Stimulated activated CD8-positive, alpha-beta memory T cell treated with anti-CD3 and anti-CD28 coated beads, Interleukin-12 subunit alpha, Interleukin-12 subunit beta, amount 100 ng/mL, for 24 hours (primary cell): Measurements from ENCODE around the gene CMTM6.
"Not testable (repeated sequence)": the region's sequence is repeated elsewhere in the genome, so short reads cannot be mapped to it uniquely, and the experiment has no call there.

Experiments
- DNase-seq: peaks from one replicate; pipeline ENCODE4 v3.0.0-alpha.2; 2020; ENCODE audit errors: extremely low read depth

CMTM6 gene, protein sequence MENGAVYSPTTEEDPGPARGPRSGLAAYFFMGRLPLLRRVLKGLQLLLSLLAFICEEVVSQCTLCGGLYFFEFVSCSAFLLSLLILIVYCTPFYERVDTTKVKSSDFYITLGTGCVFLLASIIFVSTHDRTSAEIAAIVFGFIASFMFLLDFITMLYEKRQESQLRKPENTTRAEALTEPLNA

DNA sequence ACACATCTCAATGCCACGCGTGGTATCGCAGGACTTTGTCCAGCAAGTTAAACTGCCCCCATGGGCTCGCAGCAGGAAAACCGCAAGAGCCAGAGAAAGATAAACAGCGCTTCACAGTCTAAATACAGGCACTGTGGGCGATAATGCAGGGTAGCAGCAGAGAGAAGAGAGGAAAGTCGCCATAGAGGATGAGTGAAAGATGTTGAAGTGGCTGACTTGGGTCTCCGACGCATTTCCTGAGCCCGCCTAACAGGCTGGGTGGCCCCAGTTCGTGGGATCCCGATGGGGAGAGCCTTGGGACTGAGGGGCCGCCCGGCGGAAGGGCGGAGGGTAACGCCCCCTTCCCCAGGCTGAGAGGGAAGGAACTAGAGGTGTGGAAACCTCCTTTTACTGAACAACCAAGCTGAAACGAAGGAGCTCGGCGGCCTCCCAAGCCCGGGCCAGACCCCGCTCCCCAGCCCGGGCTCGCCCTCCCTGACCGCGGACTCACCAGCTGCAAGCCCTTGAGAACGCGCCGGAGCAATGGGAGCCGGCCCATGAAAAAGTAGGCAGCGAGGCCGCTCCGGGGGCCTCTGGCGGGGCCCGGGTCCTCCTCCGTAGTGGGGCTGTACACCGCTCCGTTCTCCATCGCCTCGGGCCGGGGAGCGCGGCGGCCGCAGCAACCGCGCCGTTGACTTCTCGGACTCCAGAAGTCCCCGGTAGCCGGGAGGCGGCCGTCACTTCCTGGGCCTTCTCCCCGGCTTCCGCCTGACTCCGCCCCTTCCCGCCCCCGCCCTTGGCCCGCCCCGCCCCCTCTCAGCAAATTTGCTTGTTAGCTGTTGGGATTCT lies at the start of gene CMTM6:
Gene CMTM6, minus strand, starts transcription at position 735 of the 828 bp plus-strand sequence. Its CDS starts 107 bp downstream, at position 628.
- peak; percentile 49 for DNase-seq

DNA sequence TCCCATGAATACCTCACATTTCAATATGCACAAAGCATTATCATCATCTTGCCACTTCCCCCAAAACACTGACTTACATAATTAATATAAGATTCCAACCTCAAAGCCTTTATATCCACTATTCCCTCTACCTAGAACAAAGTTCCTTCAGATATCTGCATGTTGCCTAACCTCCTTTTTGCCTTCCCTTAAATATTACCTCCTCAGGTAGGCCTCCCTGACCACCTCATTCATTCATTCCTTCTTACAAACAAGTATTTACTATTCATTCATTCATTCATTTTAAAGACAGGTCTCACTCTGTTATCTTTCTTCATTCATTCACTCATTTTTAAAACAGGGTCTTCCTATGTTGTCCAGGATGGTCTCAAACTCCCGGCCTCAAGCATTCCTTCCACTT lies 49.4 kb upstream of the CMTM6 start:
- DNase-seq = no peak

GRCh38 chr3:32551496-32551895 lies 48.8 kb upstream of the CMTM6 start:
- no peak for DNase-seq

- DNase-seq = no peak
These were observed 48.4 kb upstream of the CMTM6 start for GRCh38 chr3:32551087-32551486.

GRCh38 chr3:32545305-32545704 lies 42.7 kb upstream of the CMTM6 start:
- no peak for DNase-seq

DNA sequence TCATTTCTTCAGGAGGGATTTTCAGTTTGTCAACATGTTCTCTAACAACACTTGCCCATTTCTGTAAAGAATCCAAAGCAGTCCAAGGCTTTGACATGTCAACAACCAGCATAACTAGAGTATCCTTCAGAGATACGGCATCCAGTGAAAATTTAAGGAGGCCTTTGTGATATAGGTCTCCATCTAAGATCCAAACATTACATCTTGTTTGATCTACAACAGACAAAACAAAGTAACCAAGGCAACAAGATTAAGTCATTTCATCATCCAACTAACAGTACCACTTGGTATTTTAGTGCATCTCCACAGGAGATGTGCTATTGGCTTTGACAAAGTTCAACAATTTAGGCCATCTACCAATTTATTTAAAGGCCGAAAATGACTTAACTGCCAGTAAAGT lies 42.2 kb upstream of the CMTM6 start:
- no peak for DNase-seq

- DNase-seq = no peak
These were observed 40.2 kb upstream of the CMTM6 start for GRCh38 chr3:32542807-32543206.

DNA sequence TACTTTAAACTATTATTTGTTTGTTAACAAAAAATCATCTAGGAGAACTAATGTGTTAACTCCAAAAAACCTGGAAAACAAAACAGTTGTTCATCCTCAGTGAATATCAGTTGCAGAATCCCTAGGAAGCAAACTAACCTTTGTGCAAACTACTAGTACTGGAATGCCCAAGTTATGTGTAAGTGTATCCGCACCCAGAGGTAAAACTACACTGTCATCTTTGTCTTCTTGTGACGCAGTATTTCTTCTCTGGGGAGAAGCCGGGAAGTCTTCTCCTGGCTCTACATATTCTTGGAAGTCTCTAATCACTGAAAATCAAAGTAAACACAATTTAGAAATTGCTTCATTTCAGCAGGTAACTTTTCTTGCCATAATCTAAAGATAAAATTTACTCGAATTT lies 38.2 kb upstream of the CMTM6 start:
- DNase-seq = no peak

- no peak for DNase-seq
These were observed 29.8 kb upstream of the CMTM6 start for GRCh38 chr3:32532434-32532833.

DNA sequence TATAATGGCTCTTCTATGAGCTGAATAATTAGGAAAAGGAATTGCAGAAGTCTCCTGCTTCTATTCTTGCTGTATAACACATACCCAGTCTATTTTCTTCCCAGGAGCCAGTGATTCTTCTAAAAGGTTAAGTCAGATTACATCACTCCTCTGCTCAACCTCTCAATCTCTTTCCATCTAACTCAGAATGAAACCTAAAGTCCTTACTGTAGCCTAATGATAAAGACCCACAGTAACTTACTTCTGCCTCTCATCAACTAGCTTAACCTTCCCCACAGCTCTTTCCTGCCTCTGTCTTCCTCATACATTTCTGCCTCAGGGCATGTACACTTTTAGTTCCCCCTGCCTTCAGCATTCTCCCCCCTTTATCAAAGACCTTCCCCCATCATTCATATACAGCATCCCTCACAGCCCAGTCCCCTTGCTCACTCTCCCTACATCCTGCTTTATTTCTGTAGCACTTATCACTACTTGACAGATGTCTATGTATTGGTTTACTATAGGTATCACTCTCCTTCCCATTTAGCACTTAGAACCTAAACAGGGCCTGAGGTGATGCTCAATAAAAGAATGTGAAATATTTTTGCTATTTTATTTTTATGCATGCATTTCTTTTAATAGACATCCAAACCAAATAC lies 28.5 kb upstream of the CMTM6 start:
- DNase-seq = no peak

DNA sequence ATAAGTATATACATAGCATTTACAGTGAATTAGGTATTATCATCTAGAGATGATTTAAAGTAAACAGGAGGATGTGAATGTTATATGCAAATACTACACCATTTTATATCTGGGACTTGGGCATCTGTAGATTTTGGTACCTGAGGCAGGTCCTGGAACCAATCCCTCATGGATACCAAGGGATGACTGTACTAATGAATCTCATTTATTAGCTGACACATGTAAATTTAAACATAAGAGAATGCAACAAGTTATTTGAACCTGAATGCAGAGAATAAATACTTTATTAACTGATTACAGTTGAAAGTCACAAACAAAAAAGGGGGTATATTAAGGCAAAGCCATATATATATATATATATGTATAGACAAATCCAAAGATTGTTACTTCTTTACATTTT lies 23.1 kb upstream of the CMTM6 start:
- DNase-seq = no peak

DNA sequence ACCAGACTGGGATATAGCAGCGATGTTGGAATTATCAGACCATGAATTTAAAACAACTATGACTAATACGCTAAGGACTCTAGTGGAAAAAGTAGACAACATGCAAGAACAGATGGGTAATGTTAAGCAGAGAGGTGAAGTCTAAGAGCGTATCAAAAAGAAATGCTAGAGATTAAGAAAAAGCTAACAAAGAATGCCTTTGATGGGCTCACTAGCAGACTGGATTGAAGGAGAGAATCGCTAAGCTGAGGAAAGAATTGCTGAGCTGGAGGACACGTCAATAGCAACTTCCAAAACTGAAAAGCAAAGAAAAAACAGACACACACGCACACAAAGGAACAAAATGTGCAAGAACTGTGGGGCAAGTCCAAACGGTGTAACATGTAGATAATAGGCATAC lies 20.0 kb upstream of the CMTM6 start:
- no peak for DNase-seq

DNA sequence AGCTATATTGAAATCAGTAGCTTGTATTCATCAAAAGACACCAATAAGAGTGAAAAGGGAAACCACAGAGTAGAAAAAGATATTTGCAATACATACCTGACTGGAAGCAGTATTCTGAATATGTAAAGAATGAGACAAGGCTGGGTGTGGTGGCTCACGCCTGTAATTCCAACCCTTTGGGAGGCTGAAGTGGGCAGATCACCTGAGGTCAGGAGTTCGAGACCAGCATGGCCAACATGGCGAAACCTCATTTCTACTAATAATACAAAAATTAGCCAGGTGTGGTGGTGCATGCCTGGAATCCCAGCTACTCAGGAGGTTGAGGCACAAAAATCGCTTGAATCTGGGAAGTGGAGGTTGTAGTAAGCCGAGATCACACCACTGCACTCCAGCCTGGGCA lies 16.3 kb upstream of the CMTM6 start:
- not testable (repeated sequence) for DNase-seq

DNA sequence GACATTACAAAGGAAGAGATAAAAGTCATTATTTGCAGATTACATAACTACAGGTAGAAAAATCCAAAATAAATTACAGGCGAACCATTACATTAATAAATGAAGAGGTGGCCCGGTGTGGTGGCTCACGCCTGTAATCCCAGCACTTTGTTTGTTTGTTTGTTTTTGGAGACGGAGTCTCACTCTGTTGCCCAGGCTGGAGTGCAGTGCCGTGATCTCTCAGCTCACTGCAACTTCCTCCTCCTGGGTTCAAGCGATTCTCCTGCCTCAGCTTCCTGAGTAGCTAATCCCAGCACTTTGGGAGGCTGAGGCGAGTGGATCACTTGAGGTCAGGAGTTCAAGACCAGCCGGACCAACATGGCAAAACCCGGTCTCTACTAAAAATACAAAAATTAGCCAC lies 14.1 kb upstream of the CMTM6 start:
- not testable (repeated sequence) for DNase-seq

- no peak for DNase-seq
These were observed 8.4 kb upstream of the CMTM6 start for GRCh38 chr3:32511005-32511404.

GRCh38 chr3:32510075-32510724 lies 7.5 kb upstream of the CMTM6 start:
- no peak for DNase-seq

GRCh38 chr3:32508711-32509110 lies 6.1 kb upstream of the CMTM6 start:
- no peak for DNase-seq

- DNase-seq = no peak
These were observed 3.8 kb upstream of the CMTM6 start for GRCh38 chr3:32506466-32506865.

- DNase-seq = no peak
These were observed 264 bp upstream of the CMTM6 start for GRCh38 chr3:32502946-32503286.

- DNase-seq = no peak
These were observed 902 bp downstream of the CMTM6 start for GRCh38 chr3:32501783-32502117.

- no peak for DNase-seq
These were observed 1.5 kb downstream of the CMTM6 start for GRCh38 chr3:32500880-32501782.

DNA sequence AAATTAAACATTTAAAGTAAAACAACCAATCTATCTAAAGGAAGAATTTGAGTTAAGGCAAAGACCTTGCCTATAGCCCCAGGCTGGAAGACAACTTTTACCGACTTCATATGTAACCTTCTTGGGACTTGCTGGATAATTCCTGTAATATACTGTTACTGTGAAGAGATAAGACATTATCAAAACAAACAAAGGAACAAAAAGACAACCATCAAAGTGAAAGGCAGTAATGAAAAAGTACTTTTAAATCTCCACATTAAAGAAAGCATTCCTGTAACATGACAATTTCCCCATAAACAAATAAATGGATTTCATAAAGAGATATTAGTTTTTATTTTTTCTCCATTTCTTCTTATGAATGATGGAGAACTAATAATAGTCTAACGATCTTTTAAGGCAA lies 2.4 kb downstream of the CMTM6 start:
- DNase-seq = no peak
